ENCODE measurements around the gene RPSA. TPM values are rescaled to one million over a fixed set of nuclear protein-coding genes. Genes with fewer than 3 reads are reported as not detected.
"Not testable (repeated sequence)": the region's sequence is repeated elsewhere in the genome, so short reads cannot be mapped to it uniquely, and the experiment has no call there.

RPSA gene
- 1,762 TPM for total RNA-seq
- polyA plus RNA-seq (ENCODE audit: insufficient read depth in 1 of 8, insufficient read length in 8 of 8, low replicate concordance in 1 of 8): 1,000 to 10,000 TPM; 2,023 to 2,525 (median 2,216) TPM
- long read RNA-seq, donor 1, transcript RPSA-201 (7 exons, 1,171 nt): major isoform, 319 of 410 reads
- long read RNA-seq, donor 1, partial matches to known transcripts: 70 of 410 reads
- long read RNA-seq, donor 1, other reads (novel, unspliced or antisense): 11 of 410 reads
- long read RNA-seq, donor 2, transcript RPSA-201 (7 exons, 1,171 nt): major isoform, 98 of 112 reads
- long read RNA-seq, donor 2, partial matches to known transcripts: 7 of 112 reads
- long read RNA-seq, donor 2, other reads (novel, unspliced or antisense): 5 of 112 reads
- long read RNA-seq, donor 3, transcript RPSA-205 (2 exons, 622 nt): minor isoform, 12 of 756 reads
- long read RNA-seq, donor 3, transcript RPSA-201 (7 exons, 1,171 nt): major isoform, 592 of 756 reads
- long read RNA-seq, donor 3, partial matches to known transcripts: 79 of 756 reads
- long read RNA-seq, donor 3, other reads (novel, unspliced or antisense): 68 of 756 reads
- long read RNA-seq, donor 4, transcript RPSA-205 (2 exons, 622 nt): minor isoform, 6 of 840 reads
- long read RNA-seq, donor 4, transcript RPSA-207 (5 exons, 1,227 nt): minor isoform, 7 of 840 reads
- long read RNA-seq, donor 4, transcript RPSA-201 (7 exons, 1,171 nt): major isoform, 640 of 840 reads
- long read RNA-seq, donor 4, transcript RPSA-206 (3 exons, 596 nt): minor isoform, 12 of 840 reads
- long read RNA-seq, donor 4, partial matches to known transcripts: 106 of 840 reads
- long read RNA-seq, donor 4, other reads (novel, unspliced or antisense): 67 of 840 reads
- long read RNA-seq, donor 5, transcript RPSA-207 (5 exons, 1,227 nt): minor isoform, 9 of 3,511 reads
- long read RNA-seq, donor 5, transcript RPSA-206 (3 exons, 596 nt): minor isoform, 24 of 3,511 reads
- long read RNA-seq, donor 5, transcript RPSA-205 (2 exons, 622 nt): minor isoform, 28 of 3,511 reads
- long read RNA-seq, donor 5, transcript RPSA-201 (7 exons, 1,171 nt): major isoform, 2,807 of 3,511 reads
- long read RNA-seq, donor 5, partial matches to known transcripts: 258 of 3,511 reads
- long read RNA-seq, donor 5, other reads (novel, unspliced or antisense): 380 of 3,511 reads
- long read RNA-seq, donor 6, transcript RPSA-201 (7 exons, 1,171 nt): major isoform, 1,861 of 2,538 reads
- long read RNA-seq, donor 6, transcript RPSA-205 (2 exons, 622 nt): minor isoform, 30 of 2,538 reads
- long read RNA-seq, donor 6, transcript RPSA-207 (5 exons, 1,227 nt): minor isoform, 18 of 2,538 reads
- long read RNA-seq, donor 6, transcript RPSA-206 (3 exons, 596 nt): minor isoform, 23 of 2,538 reads
- long read RNA-seq, donor 6, partial matches to known transcripts: 329 of 2,538 reads
- long read RNA-seq, donor 6, other reads (novel, unspliced or antisense): 271 of 2,538 reads
- long read RNA-seq, donor 7, transcript RPSA-206 (3 exons, 596 nt): minor isoform, 31 of 2,072 reads
- long read RNA-seq, donor 7, transcript RPSA-201 (7 exons, 1,171 nt): major isoform, 1,598 of 2,072 reads
- long read RNA-seq, donor 7, transcript RPSA-207 (5 exons, 1,227 nt): minor isoform, 5 of 2,072 reads
- long read RNA-seq, donor 7, transcript RPSA-205 (2 exons, 622 nt): minor isoform, 21 of 2,072 reads
- long read RNA-seq, donor 7, partial matches to known transcripts: 195 of 2,072 reads
- long read RNA-seq, donor 7, other reads (novel, unspliced or antisense): 221 of 2,072 reads
- long read RNA-seq, donor 8, transcript RPSA-206 (3 exons, 596 nt): minor isoform, 27 of 1,308 reads
- long read RNA-seq, donor 8, transcript RPSA-201 (7 exons, 1,171 nt): major isoform, 993 of 1,308 reads
- long read RNA-seq, donor 8, transcript RPSA-205 (2 exons, 622 nt): minor isoform, 5 of 1,308 reads
- long read RNA-seq, donor 8, partial matches to known transcripts: 159 of 1,308 reads
- long read RNA-seq, donor 8, other reads (novel, unspliced or antisense): 117 of 1,308 reads
- long read RNA-seq, donor 9, transcript RPSA-205 (2 exons, 622 nt): minor isoform, 7 of 1,007 reads
- long read RNA-seq, donor 9, transcript RPSA-201 (7 exons, 1,171 nt): major isoform, 755 of 1,007 reads
- long read RNA-seq, donor 9, transcript RPSA-207 (5 exons, 1,227 nt): minor isoform, 10 of 1,007 reads
- long read RNA-seq, donor 9, transcript RPSA-206 (3 exons, 596 nt): minor isoform, 20 of 1,007 reads
- long read RNA-seq, donor 9, partial matches to known transcripts: 131 of 1,007 reads
- long read RNA-seq, donor 9, other reads (novel, unspliced or antisense): 83 of 1,007 reads
- long read RNA-seq, donor 10, transcript RPSA-201 (7 exons, 1,171 nt): major isoform, 1,044 of 1,383 reads
- long read RNA-seq, donor 10, transcript RPSA-207 (5 exons, 1,227 nt): minor isoform, 5 of 1,383 reads
- long read RNA-seq, donor 10, transcript RPSA-205 (2 exons, 622 nt): minor isoform, 11 of 1,383 reads
- long read RNA-seq, donor 10, transcript RPSA-206 (3 exons, 596 nt): minor isoform, 17 of 1,383 reads
- long read RNA-seq, donor 10, partial matches to known transcripts: 163 of 1,383 reads
- long read RNA-seq, donor 10, other reads (novel, unspliced or antisense): 134 of 1,383 reads
- long read RNA-seq, donor 11, transcript RPSA-201 (7 exons, 1,171 nt): major isoform, 715 of 930 reads
- long read RNA-seq, donor 11, transcript RPSA-207 (5 exons, 1,227 nt): minor isoform, 6 of 930 reads
- long read RNA-seq, donor 11, transcript RPSA-206 (3 exons, 596 nt): minor isoform, 25 of 930 reads
- long read RNA-seq, donor 11, transcript RPSA-205 (2 exons, 622 nt): minor isoform, 13 of 930 reads
- long read RNA-seq, donor 11, partial matches to known transcripts: 87 of 930 reads
- long read RNA-seq, donor 11, other reads (novel, unspliced or antisense): 76 of 930 reads

DNA sequence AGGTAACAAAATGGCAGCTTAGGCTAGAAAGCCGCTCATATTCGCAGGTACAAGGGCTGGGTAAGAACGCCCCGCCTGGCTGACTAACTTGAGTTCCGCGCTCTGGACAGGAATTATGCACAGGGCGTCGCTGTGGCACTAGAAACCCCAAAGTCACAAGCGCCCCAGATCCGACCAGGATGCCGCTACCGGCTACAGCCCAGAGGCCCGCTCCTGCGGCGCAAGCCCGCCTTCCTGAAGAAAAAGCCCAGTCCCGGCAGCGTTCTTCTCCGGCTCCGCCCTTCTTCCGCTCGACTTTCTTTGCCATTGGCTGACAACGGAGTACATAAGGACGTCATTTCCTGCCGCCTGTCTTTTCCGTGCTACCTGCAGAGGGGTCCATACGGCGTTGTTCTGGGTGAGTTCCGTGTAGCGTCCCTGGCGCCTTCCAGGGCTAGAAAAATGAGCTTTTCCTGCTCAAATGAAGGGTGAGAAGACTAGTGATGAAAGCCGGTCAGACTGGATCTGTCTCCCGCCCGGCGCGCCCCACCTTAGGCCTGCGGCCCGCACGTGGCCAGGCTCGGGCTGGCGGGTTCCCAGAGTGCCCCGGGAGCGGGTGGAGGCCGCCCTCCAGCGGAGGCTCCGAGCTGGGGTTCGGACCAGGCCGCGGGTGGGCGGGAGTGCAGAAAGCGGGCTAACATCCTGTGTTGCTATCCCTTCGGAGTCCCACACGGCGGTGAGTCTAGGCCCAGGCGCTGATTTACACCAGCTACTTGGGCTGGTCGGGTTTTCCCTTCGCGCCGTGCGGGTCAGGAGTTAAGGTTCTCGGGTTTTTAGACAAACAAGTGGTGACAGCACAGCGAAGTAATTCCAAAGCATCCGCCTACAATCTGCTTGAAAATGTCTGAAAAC, at the start of gene RPSA:
Gene RPSA (plus strand): TSS at position 353 of the 891 bp plus-strand sequence. CDS start 934 bp downstream, outside the sequence.
- Histone ChIP-seq H3K9me3 (replicated peaks; ENCODE audit: control insufficient read depth, low read depth, low read length) (no peaks in the 10 kb centered on the region), H3K36me3 (ENCODE audit: control insufficient read depth, insufficient read depth, low read length) (peaks cover 33% of the 10 kb centered on the region), H3K4me3 (ENCODE audit: low read length) (peak within 1 kb of the TSS; percentile 75), H3K27ac (ENCODE audit: low read length) (peak within 1 kb of the TSS; percentile 92), H3K4me1 (ENCODE audit: control insufficient read depth, insufficient read depth, low read length) (peaks cover 10% of the 10 kb centered on the region), H3K27me3 (ENCODE audit: control insufficient read depth, insufficient read depth, low read length) (no peaks in the 10 kb centered on the region)
- under 1% methylated on average over 63 of the region's 63 CpGs for WGBS (ENCODE audit: insufficient coverage)
- DNase-seq: peak; percentile 99

DNA sequence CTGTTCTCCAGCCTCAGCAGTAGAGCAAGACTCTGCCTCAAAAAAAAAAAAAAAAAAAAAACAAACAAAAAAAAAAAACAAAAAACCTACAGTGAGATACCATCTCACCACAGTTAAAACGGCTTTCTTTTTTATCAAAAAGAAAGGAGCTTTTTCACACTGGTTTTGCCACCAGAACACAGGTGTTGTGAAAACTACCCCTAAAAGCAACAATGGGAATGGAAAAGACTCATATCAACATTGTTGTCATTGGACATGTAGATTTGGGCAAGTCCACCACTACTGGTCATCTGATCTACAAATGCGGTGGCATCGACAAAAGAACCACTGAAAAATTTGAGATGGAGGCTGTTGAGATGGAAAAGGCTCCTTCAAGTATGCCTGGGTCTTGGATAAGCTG, 48.2 kb upstream of the RPSA start:
- H3K4me3 ChIP-seq (ENCODE audit: low read length): no peak overlapping the region
- H3K9me3 ChIP-seq (replicated peaks; ENCODE audit: control insufficient read depth, low read depth, low read length): no peaks in the 10 kb centered on the region
- no peaks in the 10 kb centered on the region for H3K36me3 ChIP-seq (ENCODE audit: control insufficient read depth, insufficient read depth, low read length)
- DNase-seq: no peak
- 100% methylated on average over 2 of the region's 3 CpGs for WGBS (ENCODE audit: insufficient coverage)
- no peaks in the 10 kb centered on the region for H3K4me1 ChIP-seq (ENCODE audit: control insufficient read depth, insufficient read depth, low read length)
- H3K27ac ChIP-seq (ENCODE audit: low read length): no peak overlapping the region
- H3K27me3 ChIP-seq (ENCODE audit: control insufficient read depth, insufficient read depth, low read length): peaks cover 5% of the 10 kb centered on the region

DNA sequence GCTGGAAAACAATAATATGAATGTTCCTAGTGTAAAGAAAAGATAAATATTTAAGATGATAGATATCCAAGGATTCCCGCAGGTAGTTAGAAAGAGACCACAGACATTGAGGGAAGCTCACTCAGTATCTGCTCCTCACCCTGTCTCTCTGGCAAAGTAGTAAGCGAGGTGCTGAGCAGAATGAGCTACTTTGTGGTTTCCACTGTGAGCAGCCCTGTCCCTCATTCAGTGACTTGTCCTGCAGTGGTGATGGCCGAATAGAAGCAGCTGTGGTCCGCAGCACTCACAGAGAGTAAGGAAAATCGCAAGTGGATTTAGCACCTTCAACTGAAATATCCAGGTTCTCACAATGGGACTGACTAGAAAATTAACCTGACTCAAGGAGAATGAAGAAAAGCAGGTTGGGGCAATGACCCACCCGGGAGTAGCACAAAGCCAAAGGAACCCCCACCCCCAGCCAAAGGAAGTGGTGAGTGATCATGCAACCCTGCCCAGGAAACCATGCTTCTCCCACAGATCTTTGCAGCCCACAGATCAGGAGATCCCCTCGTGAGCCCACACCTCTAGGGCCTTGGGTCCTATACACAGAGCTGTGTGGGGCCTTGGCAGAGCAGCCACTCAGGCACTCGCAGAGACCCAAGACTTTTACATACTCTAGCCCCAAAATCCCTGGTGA, 45.1 kb upstream of the RPSA start:
- WGBS (ENCODE audit: insufficient coverage): 66% methylated on average over 2 of the region's 8 CpGs

DNA sequence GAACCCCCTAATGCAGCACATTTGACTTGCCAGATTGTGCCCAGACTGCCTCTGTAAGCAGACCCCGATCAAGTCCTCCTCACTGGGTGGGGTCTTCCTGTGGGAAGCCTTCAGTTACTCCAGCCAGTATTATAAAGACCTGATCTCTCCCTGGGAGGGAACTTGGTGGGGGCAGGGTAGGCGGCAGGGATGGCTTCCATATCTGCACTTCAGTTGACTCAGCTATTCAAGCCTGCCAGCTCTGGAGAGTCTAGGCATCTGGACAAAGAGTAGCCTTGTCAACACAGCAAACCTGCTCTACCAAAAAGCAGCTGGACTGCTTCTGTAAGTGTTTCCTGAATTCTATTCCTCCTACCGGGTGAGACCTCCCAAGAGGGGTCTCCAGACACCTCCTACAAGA, 44.3 kb upstream of the RPSA start:
- no peaks in the 10 kb centered on the region for H3K9me3 ChIP-seq (replicated peaks; ENCODE audit: control insufficient read depth, low read depth, low read length)
- H3K4me3 ChIP-seq (ENCODE audit: low read length): no peak overlapping the region
- H3K27me3 ChIP-seq (ENCODE audit: control insufficient read depth, insufficient read depth, low read length): peaks cover 5% of the 10 kb centered on the region
- no CpG with 5 or more reads among the region's 3 CpGs for WGBS (ENCODE audit: insufficient coverage)
- no peaks in the 10 kb centered on the region for H3K36me3 ChIP-seq (ENCODE audit: control insufficient read depth, insufficient read depth, low read length)
- H3K27ac ChIP-seq (ENCODE audit: low read length): no peak overlapping the region
- H3K4me1 ChIP-seq (ENCODE audit: control insufficient read depth, insufficient read depth, low read length): no peaks in the 10 kb centered on the region
- no peak for DNase-seq

More for the DNA sequence above, 45.1 kb upstream of the RPSA start:
- Histone ChIP-seq H3K9me3 (replicated peaks; ENCODE audit: control insufficient read depth, low read depth, low read length) (no peaks in the 10 kb centered on the region), H3K27ac (ENCODE audit: low read length) (no peak overlapping the region), H3K4me1 (ENCODE audit: control insufficient read depth, insufficient read depth, low read length) (no peaks in the 10 kb centered on the region), H3K4me3 (ENCODE audit: low read length) (no peak overlapping the region), H3K27me3 (ENCODE audit: control insufficient read depth, insufficient read depth, low read length) (peaks cover 5% of the 10 kb centered on the region), H3K36me3 (ENCODE audit: control insufficient read depth, insufficient read depth, low read length) (no peaks in the 10 kb centered on the region)
- no peak for DNase-seq

DNA sequence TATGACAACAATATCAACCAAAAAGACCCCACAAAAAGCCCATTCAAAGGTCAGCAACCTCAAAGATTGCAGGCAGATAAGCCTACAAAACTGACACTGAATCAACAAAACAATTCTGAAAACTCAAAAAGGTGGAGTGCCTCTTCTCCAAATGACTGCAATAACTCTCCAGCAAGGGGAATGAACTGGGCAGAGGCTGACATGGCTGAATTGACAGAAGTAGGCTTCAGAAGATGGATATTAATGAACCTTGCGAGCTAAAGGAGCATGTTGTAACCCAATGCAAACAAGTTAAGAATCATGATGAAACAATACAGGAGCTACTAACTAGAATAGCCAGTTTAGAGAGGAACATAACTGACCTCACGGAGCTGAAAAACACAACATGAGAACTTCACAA, 43.7 kb upstream of the RPSA start:
- Histone ChIP-seq H3K36me3 (ENCODE audit: control insufficient read depth, insufficient read depth, low read length) (no peaks in the 10 kb centered on the region), H3K4me3 (ENCODE audit: low read length) (no peak overlapping the region), H3K4me1 (ENCODE audit: control insufficient read depth, insufficient read depth, low read length) (no peaks in the 10 kb centered on the region), H3K9me3 (replicated peaks; ENCODE audit: control insufficient read depth, low read depth, low read length) (no peaks in the 10 kb centered on the region), H3K27me3 (ENCODE audit: control insufficient read depth, insufficient read depth, low read length) (peaks cover 5% of the 10 kb centered on the region), H3K27ac (ENCODE audit: low read length) (no peak overlapping the region)
- WGBS (ENCODE audit: insufficient coverage): no CpG with 5 or more reads among the region's 2 CpGs
- DNase-seq: no peak

DNA sequence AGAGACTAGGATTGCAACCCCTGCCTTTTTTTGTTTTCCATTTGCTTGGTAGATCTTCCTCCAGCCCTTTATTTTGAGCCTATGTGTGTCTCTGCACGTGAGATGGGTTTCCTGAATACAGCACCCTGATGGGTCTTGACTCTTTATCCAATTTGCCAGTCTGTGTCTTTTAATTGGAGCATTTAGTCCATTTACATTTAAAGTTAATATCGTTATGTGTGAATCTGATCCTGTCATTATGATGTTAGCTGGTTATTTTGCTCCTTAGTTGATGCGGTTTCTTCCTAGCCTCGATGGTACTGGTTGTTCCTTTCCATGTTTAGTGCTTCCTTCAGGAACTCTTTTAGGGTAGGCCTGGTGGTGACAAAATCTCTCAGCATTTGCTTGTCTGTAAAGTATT, 36.1 kb upstream of the RPSA start:
- not testable (repeated sequence) for H3K4me3 ChIP-seq (ENCODE audit: low read length); H3K9me3 ChIP-seq (replicated peaks; ENCODE audit: control insufficient read depth, low read depth, low read length); DNase-seq; H3K4me1 ChIP-seq (ENCODE audit: control insufficient read depth, insufficient read depth, low read length); H3K27me3 ChIP-seq (ENCODE audit: control insufficient read depth, insufficient read depth, low read length); H3K27ac ChIP-seq (ENCODE audit: low read length); H3K36me3 ChIP-seq (ENCODE audit: control insufficient read depth, insufficient read depth, low read length)
- WGBS (ENCODE audit: insufficient coverage): no CpG with 5 or more reads among the region's 4 CpGs

DNA sequence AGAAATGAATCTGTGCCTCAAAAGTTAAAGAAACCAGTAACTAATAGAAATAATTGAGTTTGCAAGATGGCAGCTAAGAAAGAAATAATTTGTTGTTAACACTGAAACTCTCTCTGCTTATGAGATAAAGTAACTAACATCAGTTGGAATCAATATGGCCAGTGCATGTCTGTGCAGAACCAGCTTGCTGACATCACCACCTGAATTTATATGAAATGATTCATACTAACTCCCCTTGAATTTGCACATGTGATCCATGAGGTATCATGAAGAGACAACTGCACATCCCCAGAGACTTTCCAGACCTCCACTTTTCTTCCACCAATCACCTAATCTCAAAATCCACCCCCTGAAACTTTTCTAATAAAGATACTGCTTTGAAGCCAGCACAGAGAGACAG, 33.7 kb upstream of the RPSA start:
- Histone ChIP-seq H3K4me3 (ENCODE audit: low read length) (no peak overlapping the region), H3K9me3 (replicated peaks; ENCODE audit: control insufficient read depth, low read depth, low read length) (no peaks in the 10 kb centered on the region), H3K27ac (ENCODE audit: low read length) (no peak overlapping the region), H3K36me3 (ENCODE audit: control insufficient read depth, insufficient read depth, low read length) (no peaks in the 10 kb centered on the region), H3K4me1 (ENCODE audit: control insufficient read depth, insufficient read depth, low read length) (no peaks in the 10 kb centered on the region), H3K27me3 (ENCODE audit: control insufficient read depth, insufficient read depth, low read length) (no peaks in the 10 kb centered on the region)
- no peak for DNase-seq

Measured in muscle of leg (tissue), 16 donors.